Vagina (tissue), 2 donors: ENCODE data around the gene SHANK1. TPM values are rescaled to one million over a fixed set of nuclear protein-coding genes. Genes with fewer than 3 reads are reported as not detected.

Experiments used
- DNase-seq, 2 donors: peaks; one replicate each; pipeline ENCODE4 v3.0.0-alpha.2; 2017; ENCODE audit errors: extremely low spot score in 2 of 2
- H3K27ac ChIP-seq: fragments of 200-600 bp; sonication (generic); one replicate; pipeline ENCODE4 v1.5.1; 2019
- H3K27me3 ChIP-seq: fragments of 200-600 bp; sonication (generic); one replicate; pipeline ENCODE4 v1.5.1; 2019
- H3K36me3 ChIP-seq, 2 donors: fragments of 200-600 bp; sonication (generic); one replicate each; pipeline ENCODE4 v1.5.1; 2017 to 2019
- H3K4me1 ChIP-seq: fragments of 200-600 bp; sonication (generic); one replicate; pipeline ENCODE4 v1.5.1; 2019
- H3K4me3 ChIP-seq, 2 donors: fragments of 200-600 bp; sonication (generic); 1 replicate in 1 of 2; 2 replicates in 1 of 2; pipeline ENCODE4 v1.5.1; 2016 to 2019
- H3K9me3 ChIP-seq: fragments of 200-600 bp; sonication (generic); one replicate; pipeline ENCODE4 v1.5.1; 2019
- CTCF ChIP-seq, 3 experiments: fragments of 450-650 bp in 2 of 3; fragments of 200-600 bp in 1 of 3; sonication (generic) in 1 of 3; IDR thresholded peaks; one replicate each; pipeline ENCODE4 v1.5.1; 2017 to 2019; ENCODE audit warnings: antibody characterized with exemption in 3 of 3, mild to moderate bottlenecking in 2 of 3, moderate library complexity in 2 of 3
- POLR2A ChIP-seq, 2 donors: fragments of 450-650 bp; IDR thresholded peaks; one replicate each; pipeline ENCODE4 v1.6.1; 2017; ENCODE audit warnings: antibody characterized with exemption in 2 of 2, mild to moderate bottlenecking in 2 of 2, moderate library complexity in 2 of 2
- POLR2AphosphoS5 ChIP-seq, 2 donors: sonication (generic); formaldehyde crosslinking; IDR thresholded peaks; one replicate each; pipeline ENCODE4 v1.9.0; 2017; ENCODE audit warnings: antibody characterized with exemption in 2 of 2, mild to moderate bottlenecking in 2 of 2, low read depth in 1 of 2; ENCODE audit not compliant: insufficient read depth in 1 of 2
- intact Hi-C: fragments of 100-400 bp; cut with DNase I; formaldehyde crosslinking; loops from one replicate; pipeline ENCODE4 v1.15.1; 2023
- total RNA-seq: library from RNA; depleted of rRNA; stranded (reverse); fragments of >200 nt; gene quantifications from one replicate; pipeline ENCODE4 v1.2.3, GENCODE V29; 2016

Gene SHANK1
- total RNA-seq, 1 donor from 2014 or later = 0.98 TPM

- peaks cover 12% of the 10 kb centered on the region for H3K27me3 ChIP-seq
- no peaks in the 10 kb centered on the region for H3K9me3 ChIP-seq
- H3K4me3 ChIP-seq = no peak overlapping the region
- DNase-seq = no peak
- H3K4me1 ChIP-seq = no peaks in the 10 kb centered on the region
- H3K36me3 ChIP-seq = no peaks in the 10 kb centered on the region
- no peak overlapping the region for H3K27ac ChIP-seq
- TF ChIP-seq CTCF (IDR thresholded peaks at IDR 0.05) (no peak), POLR2A (IDR thresholded peaks at IDR 0.05) (no peak), POLR2AphosphoS5 (IDR thresholded peaks at IDR 0.05; ENCODE audit: insufficient read depth in 1 of 2, low read depth in 1 of 2) (no peak)
- intact Hi-C loops = no loop called here
Measured at GRCh38 chr19:50693064-50693975, 26.3 kb downstream of the SHANK1 start.

- DNase-seq = no peak
- H3K9me3 ChIP-seq = no peaks in the 10 kb centered on the region
- intact Hi-C loops = no loop called here
- no peaks in the 10 kb centered on the region for H3K36me3 ChIP-seq
- peaks cover 6% of the 10 kb centered on the region for H3K27me3 ChIP-seq
- TF ChIP-seq CTCF (IDR thresholded peaks at IDR 0.05) (no peak), POLR2AphosphoS5 (IDR thresholded peaks at IDR 0.05; ENCODE audit: insufficient read depth in 1 of 2, low read depth in 1 of 2) (no peak), POLR2A (IDR thresholded peaks at IDR 0.05) (no peak)
- no peak overlapping the region for H3K27ac ChIP-seq
- no peak overlapping the region for H3K4me3 ChIP-seq
- no peaks in the 10 kb centered on the region for H3K4me1 ChIP-seq
Measured at GRCh38 chr19:50690439-50690838, 29.2 kb downstream of the SHANK1 start.

- peaks cover 4% of the 10 kb centered on the region for H3K27me3 ChIP-seq
- no peaks in the 10 kb centered on the region for H3K9me3 ChIP-seq
- H3K4me3 ChIP-seq = no peak overlapping the region
- H3K36me3 ChIP-seq = no peaks in the 10 kb centered on the region
- no peaks in the 10 kb centered on the region for H3K4me1 ChIP-seq
- DNase-seq = no peak
- intact Hi-C loops = no loop called here
- H3K27ac ChIP-seq = no peak overlapping the region
- TF ChIP-seq CTCF (IDR thresholded peaks at IDR 0.05) (no peak), POLR2A (IDR thresholded peaks at IDR 0.05) (no peak), POLR2AphosphoS5 (IDR thresholded peaks at IDR 0.05; ENCODE audit: insufficient read depth in 1 of 2, low read depth in 1 of 2) (no peak)
Measured at GRCh38 chr19:50688766-50689165, 30.8 kb downstream of the SHANK1 start.

GRCh38 chr19:50686310-50687032, 33.1 kb downstream of the SHANK1 start:
- TF ChIP-seq POLR2A (IDR thresholded peaks at IDR 0.05) = no peak
- no peak for TF ChIP-seq POLR2AphosphoS5 (IDR thresholded peaks at IDR 0.05; ENCODE audit: insufficient read depth in 1 of 2, low read depth in 1 of 2)
- no peak for TF ChIP-seq CTCF (IDR thresholded peaks at IDR 0.05)

More at GRCh38 chr19:50686310-50687032, 33.1 kb downstream of the SHANK1 start:
- H3K36me3 ChIP-seq = no peaks in the 10 kb centered on the region
- H3K4me1 ChIP-seq = no peaks in the 10 kb centered on the region
- H3K27me3 ChIP-seq = no peaks in the 10 kb centered on the region
- H3K9me3 ChIP-seq = no peaks in the 10 kb centered on the region
- H3K27ac ChIP-seq = no peak overlapping the region
- intact Hi-C loops = no loop called here
- no peak overlapping the region for H3K4me3 ChIP-seq
- no peak for DNase-seq
